MG63 (cell line): Measurements from ENCODE around the gene RYR2. TPM values are rescaled to one million over a fixed set of nuclear protein-coding genes. Genes with fewer than 3 reads are reported as not detected.
"Not testable (repeated sequence)": the region's sequence is repeated elsewhere in the genome, so short reads cannot be mapped to it uniquely, and the experiment has no call there.

Experiments used
- DNase-seq: peaks from one replicate; pipeline ENCODE4 v3.0.0-alpha.2; 2020
- H3K27me3 ChIP-seq: fragments of 250-450 bp; sonication (Bioruptor Pico); 2 replicates; pipeline ENCODE4 v1.5.1; 2020; ENCODE audit warnings: mild to moderate bottlenecking, moderate library complexity
- H3K36me3 ChIP-seq: fragments of 250-450 bp; sonication (Bioruptor Pico); 2 replicates; pipeline ENCODE4 v1.5.1; 2020; ENCODE audit warnings: mild to moderate bottlenecking, moderate library complexity
- H3K4me3 ChIP-seq: fragments of 250-450 bp; sonication (Bioruptor Pico); 2 replicates; pipeline ENCODE4 v1.5.1; 2020; ENCODE audit warnings: mild to moderate bottlenecking, moderate library complexity
- H3K9me3 ChIP-seq: fragments of 250-450 bp; sonication (Bioruptor Pico); 2 replicates; pipeline ENCODE4 v1.5.1; 2020; ENCODE audit warnings: mild to moderate bottlenecking, moderate library complexity
- total RNA-seq: library from RNA; depleted of rRNA; stranded (reverse); fragments of >200 nt; shearing (Covaris generic); gene quantifications from 2 replicates; pipeline ENCODE4 v1.2.3, GENCODE V29; 2014; ENCODE audit warnings: low replicate concordance

Gene RYR2
- total RNA-seq, 1 experiment from 2014 or later: 0.26 TPM

DNA sequence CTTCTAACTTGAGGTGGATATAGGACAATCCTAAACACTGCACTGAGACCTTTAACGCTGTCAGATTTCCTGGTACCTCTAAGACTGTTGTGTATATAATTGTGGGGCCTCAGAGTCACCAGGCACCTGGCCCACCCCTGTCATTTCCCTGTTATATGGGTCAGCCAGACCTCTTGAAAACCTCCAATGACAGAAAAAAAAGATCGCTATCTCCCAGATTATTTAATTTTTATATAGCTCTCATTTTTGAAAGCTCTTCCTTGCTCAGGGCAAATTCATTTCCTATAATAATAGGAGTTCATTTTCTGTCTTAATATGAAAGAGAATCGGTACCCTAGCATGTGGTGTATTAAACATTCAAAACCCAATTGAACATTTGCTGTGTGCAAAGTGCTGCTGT, 792.1 kb downstream of the RYR2 start:
- Histone ChIP-seq H3K4me3 (no peak overlapping the region), H3K27me3 (no peaks in the 10 kb centered on the region), H3K36me3 (no peaks in the 10 kb centered on the region), H3K9me3 (no peaks in the 10 kb centered on the region)
- DNase-seq: no peak

DNA sequence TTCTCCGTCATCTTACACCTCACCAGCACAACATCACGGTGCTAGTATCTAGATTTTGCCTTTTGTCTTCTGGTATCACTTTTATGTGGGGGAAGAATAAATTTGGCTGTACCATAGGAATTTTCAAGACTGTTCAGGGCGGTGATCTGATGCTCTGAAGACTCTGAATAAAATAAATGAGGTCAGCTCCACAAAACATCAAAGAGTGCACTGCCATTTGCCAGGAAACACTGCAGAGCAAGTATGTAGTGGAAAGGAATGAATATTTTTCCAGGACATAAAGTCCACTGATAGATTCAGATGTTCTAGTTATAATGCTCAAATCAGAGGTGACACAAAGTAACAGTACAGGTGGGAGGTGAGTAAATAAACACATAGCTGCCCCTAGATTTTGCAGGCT, 792.5 kb downstream of the RYR2 start:
- H3K36me3 ChIP-seq: no peaks in the 10 kb centered on the region
- H3K9me3 ChIP-seq: no peaks in the 10 kb centered on the region
- DNase-seq: no peak
- H3K4me3 ChIP-seq: no peak overlapping the region
- no peaks in the 10 kb centered on the region for H3K27me3 ChIP-seq

DNA sequence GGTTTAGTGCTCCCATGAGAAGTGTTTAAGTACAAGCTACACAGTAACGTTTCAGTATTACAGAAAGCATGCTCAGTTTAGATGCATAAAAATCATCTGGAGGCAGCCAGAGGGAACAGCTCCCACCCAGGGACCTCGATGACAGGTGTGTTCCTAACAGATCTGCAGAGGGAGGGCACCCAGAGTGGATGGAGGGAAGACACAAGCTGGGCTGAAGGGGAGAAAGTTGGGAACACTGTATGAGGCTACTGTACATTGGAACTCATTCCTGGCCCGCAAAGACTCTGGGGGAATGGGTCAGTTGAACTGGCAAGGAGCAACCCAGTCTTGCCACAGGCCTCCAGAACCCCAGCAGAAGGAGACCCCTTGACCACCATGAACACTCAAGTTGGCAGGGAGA, 796.3 kb downstream of the RYR2 start:
- H3K27me3 ChIP-seq: no peaks in the 10 kb centered on the region
- DNase-seq: no peak
- no peaks in the 10 kb centered on the region for H3K9me3 ChIP-seq
- H3K36me3 ChIP-seq: no peaks in the 10 kb centered on the region
- no peak overlapping the region for H3K4me3 ChIP-seq

DNA sequence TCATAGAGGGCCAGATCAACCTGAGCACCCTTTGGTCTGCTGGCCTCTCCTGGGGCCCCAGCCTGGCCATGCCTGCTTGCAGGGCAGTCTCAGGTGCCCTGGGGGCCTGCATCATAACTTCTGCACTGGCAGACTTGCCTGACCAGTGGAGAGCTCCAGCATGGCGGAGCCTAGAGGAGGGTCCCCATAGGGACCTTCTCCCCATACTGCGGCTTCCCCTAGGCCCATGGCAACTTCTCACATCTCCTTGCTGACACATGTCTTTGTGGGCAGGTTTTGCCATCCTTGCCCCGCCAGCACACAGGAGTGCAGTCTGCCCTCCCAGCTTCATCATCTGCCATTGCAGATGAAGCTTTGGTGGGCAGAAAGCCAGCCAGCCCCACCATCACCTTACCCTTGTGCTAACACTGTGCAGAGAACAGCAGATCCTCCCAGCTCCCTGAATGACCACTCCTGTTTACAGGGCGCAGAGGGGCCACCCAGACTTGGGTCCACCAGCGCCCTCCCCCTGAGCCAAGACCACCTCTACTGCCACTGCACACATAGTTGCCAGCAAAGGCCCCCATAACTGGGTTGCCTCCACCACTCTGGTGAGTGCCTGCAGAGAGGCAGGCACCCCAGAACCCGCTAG, 797.0 kb downstream of the RYR2 start:
- no peaks in the 10 kb centered on the region for H3K27me3 ChIP-seq
- DNase-seq: no peak
- H3K9me3 ChIP-seq: no peaks in the 10 kb centered on the region
- no peak overlapping the region for H3K4me3 ChIP-seq
- H3K36me3 ChIP-seq: no peaks in the 10 kb centered on the region

DNA sequence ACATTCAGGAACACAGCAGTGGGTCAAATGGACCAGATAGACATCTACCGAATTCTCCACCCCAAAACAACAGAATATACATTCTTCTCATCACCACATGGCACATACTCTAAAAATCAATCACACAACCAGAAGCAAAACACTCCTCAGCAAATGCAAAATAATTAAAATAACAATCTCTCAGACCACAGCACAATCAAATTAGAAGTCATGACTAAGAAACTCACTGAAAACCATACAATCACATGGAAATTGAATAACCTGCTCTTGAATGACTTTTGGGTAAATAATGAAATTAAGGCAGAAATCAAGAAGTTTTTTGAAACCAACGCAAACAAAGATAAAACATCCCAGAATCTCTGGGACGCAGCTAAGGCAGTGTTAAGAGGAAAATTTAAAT, 799.5 kb downstream of the RYR2 start:
- H3K4me3 ChIP-seq: no peak overlapping the region
- 0 out of 2 replicates have a peak, but pooled peaks cover 2% of the 10 kb centered on the region for H3K9me3 ChIP-seq
- no peaks in the 10 kb centered on the region for H3K36me3 ChIP-seq
- H3K27me3 ChIP-seq: no peaks in the 10 kb centered on the region
- DNase-seq: no peak

DNA sequence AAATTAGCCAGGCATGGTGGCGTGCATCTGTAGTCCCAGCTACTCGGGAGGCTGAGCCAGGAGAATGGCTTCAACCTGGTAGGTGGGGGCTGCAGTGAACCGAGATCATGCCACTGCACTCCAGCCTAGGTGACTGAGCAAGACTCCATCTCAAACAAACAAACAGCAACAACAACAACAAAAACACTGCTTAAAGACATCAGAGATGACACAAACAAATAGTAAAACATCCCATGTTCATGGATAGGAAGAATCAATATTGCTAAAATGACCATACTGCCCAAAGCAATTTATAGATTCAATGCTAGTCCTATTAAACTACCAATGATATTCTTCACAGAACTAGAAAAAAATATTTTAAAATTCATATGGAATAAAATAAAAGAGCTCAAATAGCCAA, 801.5 kb downstream of the RYR2 start:
- H3K9me3 ChIP-seq, DNase-seq, H3K36me3 ChIP-seq, H3K4me3 ChIP-seq, H3K27me3 ChIP-seq: not testable (repeated sequence)

DNA sequence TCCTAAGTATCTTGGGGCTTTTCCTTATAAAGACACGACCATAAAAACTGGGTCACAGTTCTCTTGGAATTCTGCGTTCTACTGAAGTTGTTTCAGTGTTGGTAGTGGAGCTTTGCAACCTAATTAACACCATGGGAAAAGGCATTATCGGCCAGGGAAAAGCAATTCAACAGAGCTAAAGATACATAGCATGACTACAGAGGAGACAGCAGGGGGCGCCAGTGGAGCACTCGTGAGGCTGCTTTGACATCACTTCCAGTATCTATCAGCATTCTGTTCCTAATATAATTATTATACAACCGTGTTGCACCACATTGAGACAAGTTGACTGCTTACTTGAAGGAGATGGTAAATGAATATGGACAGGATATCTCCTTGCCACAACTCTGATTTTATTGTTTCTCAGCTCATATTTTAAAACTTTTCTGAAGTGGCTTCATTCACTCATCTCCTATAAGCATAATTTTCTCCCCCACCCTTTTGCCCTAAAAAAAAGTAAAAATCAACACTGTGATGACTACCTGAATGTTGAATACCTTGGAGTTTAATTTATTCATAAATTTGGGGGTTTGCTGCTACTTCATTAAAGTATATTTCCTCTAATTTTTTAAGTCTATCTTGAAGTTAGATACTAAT, 809.3 kb downstream of the RYR2 start:
- Histone ChIP-seq H3K4me3 (no peak overlapping the region), H3K9me3 (no peaks in the 10 kb centered on the region), H3K27me3 (no peaks in the 10 kb centered on the region; the same call in 1 of the 2 replicates), H3K36me3 (no peaks in the 10 kb centered on the region)
- DNase-seq: peak; percentile 53

DNA sequence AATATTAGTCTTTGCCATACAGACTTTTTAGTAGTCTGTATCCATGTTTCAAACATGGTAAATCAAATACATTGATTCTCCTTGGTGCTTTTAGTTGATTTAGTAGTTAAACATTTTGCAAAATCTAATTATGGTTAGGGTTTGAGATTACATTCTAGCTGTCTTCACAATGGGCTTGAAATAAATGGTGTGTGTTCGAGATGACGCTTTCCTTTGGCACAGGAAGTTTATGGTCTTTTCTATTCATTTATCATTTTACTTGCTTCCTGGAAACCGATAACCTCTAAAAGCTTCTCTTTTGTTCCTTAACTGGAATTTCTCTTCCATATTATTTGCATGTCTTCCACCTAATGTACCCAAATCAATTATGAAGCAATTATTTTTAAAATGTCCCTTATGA, 810.4 kb downstream of the RYR2 start:
- H3K9me3 ChIP-seq: no peaks in the 10 kb centered on the region
- H3K36me3 ChIP-seq: no peaks in the 10 kb centered on the region
- DNase-seq: no peak
- no peak overlapping the region for H3K4me3 ChIP-seq
- no peaks in the 10 kb centered on the region; the same call in 1 of the 2 replicates for H3K27me3 ChIP-seq

DNA sequence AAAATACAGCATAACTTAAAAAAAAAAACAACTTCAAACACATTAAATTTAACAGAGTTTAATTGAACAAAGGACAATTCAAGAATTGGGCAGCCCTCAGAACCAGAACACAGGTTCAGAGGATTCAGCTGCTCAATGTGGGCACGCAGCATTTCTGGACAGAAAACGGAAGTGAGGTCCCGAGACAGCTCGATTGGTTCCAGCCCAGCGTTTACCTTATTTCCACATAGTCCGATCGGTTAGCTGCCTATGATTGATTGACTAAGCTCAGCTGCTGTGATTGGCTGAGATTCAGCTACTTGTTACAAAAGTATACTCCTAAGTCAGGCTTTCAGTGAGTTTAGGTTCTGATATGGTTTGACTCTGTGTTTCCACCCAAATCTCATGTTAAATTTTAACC, 815.5 kb downstream of the RYR2 start:
- H3K4me3 ChIP-seq: no peak overlapping the region
- no peaks in the 10 kb centered on the region for H3K27me3 ChIP-seq
- no peak for DNase-seq
- H3K9me3 ChIP-seq: no peaks in the 10 kb centered on the region
- no peaks in the 10 kb centered on the region for H3K36me3 ChIP-seq

DNA sequence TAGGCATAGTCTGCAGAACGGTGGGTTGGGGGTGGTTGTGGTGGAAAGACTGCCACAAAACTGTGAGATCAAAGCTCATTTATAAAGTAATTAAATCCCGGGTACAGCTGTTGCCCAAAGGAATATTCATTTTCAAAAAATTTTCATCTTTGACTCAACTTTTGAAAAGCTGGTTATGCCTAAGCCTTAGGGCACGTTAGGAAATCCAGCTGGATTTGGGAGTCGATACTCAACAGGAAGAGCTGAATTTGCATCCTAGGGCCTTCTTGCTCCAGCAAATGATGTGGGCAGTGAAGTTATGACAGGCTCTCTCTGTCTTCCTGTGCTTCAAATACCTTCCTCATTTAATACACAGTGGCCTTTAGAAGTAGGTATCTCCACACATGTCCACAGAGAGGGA, 817.0 kb downstream of the RYR2 start:
- Histone ChIP-seq H3K9me3 (no peaks in the 10 kb centered on the region), H3K36me3 (no peaks in the 10 kb centered on the region), H3K27me3 (no peaks in the 10 kb centered on the region), H3K4me3 (no peak overlapping the region)
- DNase-seq: no peak

DNA sequence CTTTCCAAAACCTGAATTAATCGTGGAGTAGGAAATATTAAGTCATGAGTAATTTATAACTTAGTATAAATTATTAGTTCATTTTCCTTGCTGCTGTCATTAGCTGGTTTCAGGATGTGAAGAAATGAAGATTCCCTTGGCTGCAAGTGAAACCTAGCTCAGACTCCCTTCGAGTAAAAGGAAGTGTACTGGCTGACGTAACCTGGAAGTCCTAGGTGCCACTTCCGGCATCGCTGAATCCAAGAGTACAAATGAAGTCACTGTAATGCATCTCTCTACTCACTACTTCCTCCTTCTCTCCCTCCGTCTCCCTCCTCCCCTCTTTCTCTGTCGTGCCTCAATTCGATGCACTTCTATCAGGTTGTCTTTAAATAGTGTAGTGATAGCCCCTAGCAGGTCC, 820.0 kb downstream of the RYR2 start:
- H3K36me3 ChIP-seq: no peaks in the 10 kb centered on the region
- DNase-seq: no peak
- H3K27me3 ChIP-seq: no peaks in the 10 kb centered on the region

DNA sequence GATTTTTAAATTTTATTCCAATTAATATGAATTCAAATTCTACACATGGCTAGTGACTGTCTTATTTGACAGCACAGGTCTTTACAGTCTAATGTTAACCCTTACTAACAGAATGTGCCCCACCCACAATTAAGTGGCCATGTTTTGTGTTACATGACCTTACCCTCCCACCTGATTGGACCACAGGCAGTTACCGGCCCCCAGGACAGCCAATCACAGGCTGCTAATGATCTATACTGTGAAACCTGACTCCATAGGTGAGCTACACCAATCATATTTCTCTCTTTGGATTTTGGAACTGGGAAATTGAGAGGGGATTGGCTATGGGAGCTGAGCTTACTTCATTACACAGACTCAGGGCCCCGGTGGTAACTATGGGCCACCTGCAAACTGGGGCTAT, 821.2 kb downstream of the RYR2 start:
- H3K36me3 ChIP-seq: no peaks in the 10 kb centered on the region
- no peaks in the 10 kb centered on the region for H3K27me3 ChIP-seq
- no peak overlapping the region for H3K4me3 ChIP-seq
- DNase-seq: no peak
- H3K9me3 ChIP-seq: no peaks in the 10 kb centered on the region

More for the DNA sequence above, 820.0 kb downstream of the RYR2 start:
- no peaks in the 10 kb centered on the region for H3K9me3 ChIP-seq
- no peak overlapping the region for H3K4me3 ChIP-seq

DNA sequence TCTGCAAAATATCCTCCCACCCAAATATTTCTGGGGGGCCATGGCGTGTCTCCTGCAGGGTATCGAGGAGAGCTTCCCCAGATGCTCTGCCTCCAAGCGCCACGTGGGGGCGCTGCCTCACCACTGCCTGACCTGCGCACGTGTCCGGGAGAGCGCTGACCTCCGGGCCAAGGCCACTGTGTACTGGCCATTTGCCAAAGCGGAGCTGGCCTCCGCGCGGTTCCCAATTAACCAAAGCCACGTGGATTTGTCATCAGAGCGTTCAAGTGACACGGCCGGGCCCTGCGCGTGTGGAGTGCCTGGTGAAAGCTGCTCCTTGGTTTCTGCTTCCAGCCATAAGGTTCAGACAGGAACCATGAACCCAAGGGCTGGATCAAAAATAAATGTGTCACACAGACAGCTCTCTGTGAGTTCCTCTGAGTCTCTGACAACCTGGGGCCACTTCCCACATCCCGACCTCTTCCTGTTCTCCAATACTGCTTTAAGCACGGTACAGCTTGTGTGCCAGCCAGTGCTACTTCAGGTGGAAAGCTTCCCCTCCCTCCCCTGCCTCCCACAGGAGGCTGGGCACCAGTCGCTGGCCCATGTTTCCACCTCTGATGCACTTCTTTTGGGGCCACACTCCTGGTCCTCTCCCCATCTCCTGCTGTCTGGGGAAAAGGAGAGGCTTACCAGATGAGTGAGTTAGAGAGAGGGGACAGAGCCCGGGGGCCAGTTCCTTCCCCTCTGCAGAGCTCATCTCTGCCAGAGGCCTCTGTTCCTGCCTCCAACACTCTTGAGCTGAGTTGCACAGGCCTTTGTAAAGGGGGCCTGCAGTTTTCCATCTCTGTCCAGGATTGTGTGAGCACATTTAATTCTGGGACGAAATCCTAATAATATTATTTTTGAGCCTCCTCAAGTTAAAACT, 822.6 kb downstream of the RYR2 start:
- H3K27me3 ChIP-seq: no peaks in the 10 kb centered on the region
- no peaks in the 10 kb centered on the region for H3K9me3 ChIP-seq
- no peaks in the 10 kb centered on the region for H3K36me3 ChIP-seq
- H3K4me3 ChIP-seq: peak overlapping the region; percentile 24; the same call in 1 of the 2 replicates
- peak; percentile 50 for DNase-seq

DNA sequence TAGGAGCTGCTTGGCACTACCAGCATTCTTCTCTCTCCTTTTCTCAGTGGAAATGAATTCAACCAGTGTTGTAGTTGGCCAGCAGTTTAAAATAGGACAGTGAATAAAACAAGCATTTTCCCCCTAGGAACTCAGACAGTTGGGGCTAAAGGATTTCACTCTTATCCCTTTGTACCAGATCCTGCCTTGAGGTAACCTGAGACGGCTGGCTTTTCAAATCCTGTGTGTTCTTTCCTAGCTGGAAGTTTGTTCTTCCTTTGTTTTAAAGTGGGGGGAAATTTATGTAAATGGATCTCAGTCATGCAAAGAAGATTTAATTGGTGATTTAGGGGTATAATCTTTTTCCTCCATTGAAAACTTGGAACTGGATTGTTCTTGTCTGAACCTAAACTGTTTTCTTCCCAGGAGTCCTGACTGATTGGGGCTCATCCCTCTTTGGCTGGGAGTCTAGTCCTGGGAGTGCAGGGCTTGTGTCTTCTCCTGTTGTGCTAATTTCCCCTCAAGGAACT, 825.5 kb downstream of the RYR2 start:
- H3K36me3 ChIP-seq: no peaks in the 10 kb centered on the region
- no peak for DNase-seq
- no peaks in the 10 kb centered on the region for H3K9me3 ChIP-seq
- H3K27me3 ChIP-seq: no peaks in the 10 kb centered on the region
- no peak overlapping the region for H3K4me3 ChIP-seq

DNA sequence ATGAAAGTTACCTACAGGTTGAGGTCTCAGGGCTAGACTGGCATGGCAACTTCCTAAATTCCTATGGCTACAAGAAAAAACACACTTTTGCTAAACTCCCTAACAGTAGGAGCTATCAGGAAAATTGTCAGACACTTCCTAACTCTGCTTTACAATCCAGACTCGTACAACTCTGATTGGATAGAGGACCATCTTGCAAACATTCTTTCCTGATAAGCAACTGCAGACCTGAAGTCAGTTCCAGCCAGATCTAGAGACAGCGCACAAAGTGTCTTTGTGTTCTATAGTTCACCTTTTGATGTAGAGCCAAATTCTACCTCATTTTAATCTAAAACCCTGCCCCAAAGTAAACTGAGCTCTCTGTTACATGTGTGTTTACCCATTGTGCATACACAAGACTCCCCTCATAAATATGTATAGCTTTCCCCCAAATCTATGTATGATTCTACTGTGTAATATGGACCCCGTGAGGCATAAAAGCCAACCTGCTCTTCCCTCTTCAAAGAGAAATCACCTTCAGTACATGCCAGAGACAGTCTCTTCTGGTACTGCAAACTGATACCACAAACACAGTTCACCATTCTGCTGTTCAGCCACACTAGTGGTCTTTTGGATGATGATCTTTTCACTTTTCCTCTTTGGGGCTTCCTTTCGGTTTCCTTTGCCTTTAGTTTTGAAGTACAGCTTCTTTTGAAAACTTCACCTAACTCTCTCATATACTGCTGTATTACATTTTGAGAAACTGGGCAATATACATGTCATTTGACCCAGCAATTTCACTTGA, 827.0 kb downstream of the RYR2 start:
- Histone ChIP-seq H3K4me3 (no peak overlapping the region), H3K9me3 (no peaks in the 10 kb centered on the region), H3K27me3 (no peaks in the 10 kb centered on the region), H3K36me3 (no peaks in the 10 kb centered on the region)
- DNase-seq: no peak

DNA sequence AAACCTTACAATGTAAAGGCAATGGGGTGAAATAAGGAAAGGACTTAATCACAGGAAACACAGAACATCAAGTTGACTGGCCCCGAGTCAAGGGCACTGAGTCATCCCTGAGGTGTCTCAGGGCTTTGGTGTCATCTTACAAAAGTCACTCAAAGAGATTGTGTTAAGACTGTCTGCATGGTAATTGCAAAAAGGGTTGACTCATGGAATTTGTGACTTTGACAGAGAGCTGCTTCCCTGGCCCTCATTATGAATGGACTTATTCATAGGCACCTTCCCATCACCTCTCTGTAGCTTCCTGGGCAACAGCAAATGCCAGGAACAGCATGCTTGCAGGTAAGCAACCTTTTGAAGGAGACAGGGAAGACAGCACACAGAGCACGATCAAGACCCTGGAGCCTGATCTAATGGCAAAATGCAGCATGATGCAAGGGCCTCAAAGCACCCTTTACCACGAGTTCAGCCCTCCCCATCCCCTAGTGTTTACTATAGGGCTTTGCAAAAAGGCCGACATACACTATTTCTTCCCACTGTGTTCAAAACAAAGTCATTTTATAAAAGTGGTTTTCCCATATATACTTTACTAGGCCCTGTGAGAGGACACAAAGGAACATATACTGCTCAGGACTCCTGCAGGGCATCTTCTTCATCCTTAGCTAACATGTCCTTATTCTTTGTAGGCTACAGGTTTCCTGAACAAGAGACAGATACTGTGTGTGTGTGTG, 831.7 kb downstream of the RYR2 start:
- no peaks in the 10 kb centered on the region for H3K27me3 ChIP-seq
- peak; percentile 87 for DNase-seq
- no peaks in the 10 kb centered on the region for H3K9me3 ChIP-seq
- H3K4me3 ChIP-seq: no peak overlapping the region
- no peaks in the 10 kb centered on the region for H3K36me3 ChIP-seq
